A549 (cell line): ENCODE results near the gene AMOTL1.

Experiments
- CBX8 ChIP-seq: fragments of 200-600 bp; sonication (generic); IDR thresholded peaks from 2 replicates; pipeline ENCODE4 v1.6.1; 2016
- CEBPB ChIP-seq, 2 experiments: fragments of >200 bp in 1 of 2; sonication (Bioruptor Twin) in 1 of 2; formaldehyde crosslinking in 1 of 2; IDR thresholded peaks; 2 replicates each; pipeline ENCODE4 v1.6.1; 2012 to 2016
- EP300 ChIP-seq, 2 experiments: fragments of >200 bp; sonication (Bioruptor Twin); formaldehyde crosslinking; IDR thresholded peaks; 2 replicates in 1 of 2; 3 replicates in 1 of 2; pipeline ENCODE4 v1.6.1; 2016 to 2017
- FOSL2 ChIP-seq, 2 experiments: fragments of 450-650 bp in 1 of 2; fragments of >200 bp in 1 of 2; sonication (Bioruptor Twin) in 1 of 2; formaldehyde crosslinking; IDR thresholded peaks; 2 replicates each; pipeline versions ENCODE4 v1.5.0 to v1.6.1; 2016 to 2020; ENCODE audit warnings: mild to moderate bottlenecking in 1 of 2, moderate library complexity in 1 of 2
- JUNB ChIP-seq: fragments of >200 bp; sonication (Bioruptor Twin); formaldehyde crosslinking; IDR thresholded peaks from 2 replicates; pipeline ENCODE4 v1.6.1; 2016
- RCOR1 ChIP-seq: fragments of 150-350 bp; IDR thresholded peaks from 2 replicates; pipeline ENCODE4 v1.6.1; 2014; ENCODE audit warnings: antibody characterized with exemption, low read length, low read depth
- SMC3 ChIP-seq: fragments of >200 bp; sonication (Bioruptor Twin); formaldehyde crosslinking; IDR thresholded peaks from 3 replicates; pipeline ENCODE4 v1.6.1; 2018; ENCODE audit warnings: inconsistent platforms
- TP53 ChIP-seq: fragments of 250-450 bp; sonication (Bioruptor Pico); IDR thresholded peaks from 2 replicates; pipeline ENCODE4 v1.5.0; 2021; ENCODE audit warnings: mild to moderate bottlenecking, moderate library complexity
- ZC3H11A ChIP-seq: fragments of 450-650 bp; IDR thresholded peaks from 2 replicates; pipeline ENCODE4 v1.6.1; 2014; ENCODE audit warnings: antibody characterized with exemption, mild to moderate bottlenecking
- TF ChIP-seq, protein P1 (sequence below): fragments of 250-450 bp; sonication (Bioruptor Pico); IDR thresholded peaks from 2 replicates; pipeline ENCODE4 v1.5.0; 2021; ENCODE audit warnings: mild to moderate bottlenecking, moderate library complexity, borderline replicate concordance
- TF ChIP-seq, protein P2 (sequence below): fragments of >200 bp; sonication (Bioruptor Twin); formaldehyde crosslinking; IDR thresholded peaks from 3 replicates; pipeline ENCODE4 v1.5.1; 2016
- TF ChIP-seq, protein P3 (sequence below): IDR thresholded peaks from 2 replicates; pipeline ENCODE4 v1.6.1; 2012

DNA sequence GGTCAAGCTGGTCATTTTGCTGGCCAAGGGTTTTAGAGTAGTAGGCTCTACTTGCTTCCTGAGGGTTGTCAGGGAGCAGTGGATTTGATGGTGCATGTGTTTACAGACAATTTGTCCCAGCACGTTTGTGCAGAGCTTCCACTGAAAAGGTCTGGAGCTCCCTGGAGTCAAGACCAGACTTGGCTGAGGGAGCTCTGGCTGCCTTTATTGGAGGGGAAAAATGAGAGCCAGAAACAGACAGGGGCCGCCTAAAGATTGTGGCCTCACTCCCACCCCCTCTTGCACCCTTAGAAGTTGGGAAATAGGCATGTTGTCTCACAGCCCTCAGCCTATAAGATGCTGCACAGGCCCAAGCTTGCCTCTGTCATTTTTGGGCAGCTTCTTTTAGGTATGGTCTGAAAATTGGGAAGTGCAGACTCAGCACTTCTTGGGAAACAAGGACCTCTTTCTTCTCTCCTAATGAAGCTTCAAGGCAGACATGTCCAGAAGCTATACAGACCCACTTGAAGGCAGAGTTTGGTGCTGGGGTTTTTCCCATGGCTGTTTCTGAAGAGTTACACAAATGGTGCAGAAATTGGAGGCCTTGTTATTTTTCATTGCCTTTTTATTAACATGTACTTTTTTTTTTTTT lies 55.1 kb downstream of the AMOTL1 start:
- TF ChIP-seq, protein P1, sequence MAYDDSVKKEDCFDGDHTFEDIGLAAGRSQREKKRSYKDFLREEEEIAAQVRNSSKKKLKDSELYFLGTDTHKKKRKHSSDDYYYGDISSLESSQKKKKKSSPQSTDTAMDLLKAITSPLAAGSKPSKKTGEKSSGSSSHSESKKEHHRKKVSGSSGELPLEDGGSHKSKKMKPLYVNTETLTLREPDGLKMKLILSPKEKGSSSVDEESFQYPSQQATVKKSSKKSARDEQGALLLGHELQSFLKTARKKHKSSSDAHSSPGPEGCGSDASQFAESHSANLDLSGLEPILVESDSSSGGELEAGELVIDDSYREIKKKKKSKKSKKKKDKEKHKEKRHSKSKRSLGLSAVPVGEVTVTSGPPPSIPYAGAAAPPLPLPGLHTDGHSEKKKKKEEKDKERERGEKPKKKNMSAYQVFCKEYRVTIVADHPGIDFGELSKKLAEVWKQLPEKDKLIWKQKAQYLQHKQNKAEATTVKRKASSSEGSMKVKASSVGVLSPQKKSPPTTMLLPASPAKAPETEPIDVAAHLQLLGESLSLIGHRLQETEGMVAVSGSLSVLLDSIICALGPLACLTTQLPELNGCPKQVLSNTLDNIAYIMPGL (CRISPR knock-in tag), result no peak
- TF ChIP-seq SMC3 (no peak), CBX8 (no peak), FOSL2 (IDR thresholded peaks at IDR 0.05) (no peak), FOSL2 (CRISPR knock-in tag; IDR thresholded peaks at IDR 0.05) (no peak), CEBPB (IDR thresholded peaks at IDR 0.05) (no peak), EP300 (IDR thresholded peaks at IDR 0.05) (no peak), TP53 (CRISPR knock-in tag) (no peak), JUNB (no peak), ZC3H11A (no peak), RCOR1 (no peak)
- TF ChIP-seq, protein P2, sequence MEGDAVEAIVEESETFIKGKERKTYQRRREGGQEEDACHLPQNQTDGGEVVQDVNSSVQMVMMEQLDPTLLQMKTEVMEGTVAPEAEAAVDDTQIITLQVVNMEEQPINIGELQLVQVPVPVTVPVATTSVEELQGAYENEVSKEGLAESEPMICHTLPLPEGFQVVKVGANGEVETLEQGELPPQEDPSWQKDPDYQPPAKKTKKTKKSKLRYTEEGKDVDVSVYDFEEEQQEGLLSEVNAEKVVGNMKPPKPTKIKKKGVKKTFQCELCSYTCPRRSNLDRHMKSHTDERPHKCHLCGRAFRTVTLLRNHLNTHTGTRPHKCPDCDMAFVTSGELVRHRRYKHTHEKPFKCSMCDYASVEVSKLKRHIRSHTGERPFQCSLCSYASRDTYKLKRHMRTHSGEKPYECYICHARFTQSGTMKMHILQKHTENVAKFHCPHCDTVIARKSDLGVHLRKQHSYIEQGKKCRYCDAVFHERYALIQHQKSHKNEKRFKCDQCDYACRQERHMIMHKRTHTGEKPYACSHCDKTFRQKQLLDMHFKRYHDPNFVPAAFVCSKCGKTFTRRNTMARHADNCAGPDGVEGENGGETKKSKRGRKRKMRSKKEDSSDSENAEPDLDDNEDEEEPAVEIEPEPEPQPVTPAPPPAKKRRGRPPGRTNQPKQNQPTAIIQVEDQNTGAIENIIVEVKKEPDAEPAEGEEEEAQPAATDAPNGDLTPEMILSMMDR, result no peak
- TF ChIP-seq, protein P3, sequence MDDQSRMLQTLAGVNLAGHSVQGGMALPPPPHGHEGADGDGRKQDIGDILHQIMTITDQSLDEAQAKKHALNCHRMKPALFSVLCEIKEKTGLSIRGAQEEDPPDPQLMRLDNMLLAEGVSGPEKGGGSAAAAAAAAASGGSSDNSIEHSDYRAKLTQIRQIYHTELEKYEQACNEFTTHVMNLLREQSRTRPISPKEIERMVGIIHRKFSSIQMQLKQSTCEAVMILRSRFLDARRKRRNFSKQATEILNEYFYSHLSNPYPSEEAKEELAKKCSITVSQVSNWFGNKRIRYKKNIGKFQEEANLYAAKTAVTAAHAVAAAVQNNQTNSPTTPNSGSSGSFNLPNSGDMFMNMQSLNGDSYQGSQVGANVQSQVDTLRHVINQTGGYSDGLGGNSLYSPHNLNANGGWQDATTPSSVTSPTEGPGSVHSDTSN, result no peak
